NCI-H2029 treated with DMSO at 0.1 percent for 48 hours (cell line): ENCODE data around the gene SEPTIN8.

Experiments
- DNase-seq: peaks from one replicate; lab custom pipeline; 2025; lab: John Stamatoyannopoulos, UW

SEPTIN8 gene

DNA sequence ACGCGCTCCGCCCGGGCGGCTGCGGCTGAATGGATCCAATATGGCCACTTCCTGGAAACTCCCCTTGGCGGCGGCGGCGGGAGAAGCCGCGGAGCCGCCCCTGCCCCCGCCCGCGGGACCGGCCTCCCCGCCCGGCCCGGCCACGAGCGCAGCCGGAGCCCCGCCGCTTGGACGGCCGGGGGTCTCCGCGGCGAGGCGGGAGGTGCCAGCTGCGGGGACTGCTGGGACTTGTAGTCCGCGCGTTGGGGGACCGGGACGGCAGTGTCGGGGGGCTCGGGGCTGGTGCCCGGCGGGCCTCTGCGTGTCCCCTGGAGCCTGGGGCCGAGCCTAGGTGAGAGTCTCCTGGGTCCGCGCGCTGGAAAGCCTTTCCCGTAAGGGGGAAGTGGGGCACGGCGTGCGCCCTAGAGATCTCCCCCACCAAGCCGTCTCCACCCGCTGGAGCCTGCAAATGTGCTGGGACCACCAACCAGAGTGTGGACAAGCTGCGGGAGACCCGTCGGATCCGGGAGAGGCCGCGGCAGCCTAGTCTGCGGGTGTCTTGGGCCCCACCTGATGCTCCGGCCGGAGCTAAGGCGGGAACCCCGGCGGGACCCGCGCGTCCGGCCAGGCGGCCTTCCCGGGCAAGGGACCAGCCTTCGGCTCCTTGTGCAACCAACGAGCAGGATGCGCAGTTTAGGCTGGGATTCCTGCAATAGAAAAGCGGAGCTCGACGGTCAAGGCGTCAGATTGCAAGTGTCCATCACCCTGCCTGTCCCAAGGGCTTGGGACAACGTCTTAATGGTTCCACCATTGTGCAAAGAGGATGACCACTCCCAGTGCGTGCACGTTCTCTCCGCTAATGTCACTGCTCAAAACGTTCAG lies at the start of gene SEPTIN8:
SEPTIN8 (minus strand) TSS at position 31 of the 861 bp plus-strand sequence. CDS start 102 bp downstream, outside the sequence.
- no peak for DNase-seq

GRCh38 chr5:132826424-132827082 lies 49.5 kb upstream of the SEPTIN8 start:
- DNase-seq = no peak

DNA sequence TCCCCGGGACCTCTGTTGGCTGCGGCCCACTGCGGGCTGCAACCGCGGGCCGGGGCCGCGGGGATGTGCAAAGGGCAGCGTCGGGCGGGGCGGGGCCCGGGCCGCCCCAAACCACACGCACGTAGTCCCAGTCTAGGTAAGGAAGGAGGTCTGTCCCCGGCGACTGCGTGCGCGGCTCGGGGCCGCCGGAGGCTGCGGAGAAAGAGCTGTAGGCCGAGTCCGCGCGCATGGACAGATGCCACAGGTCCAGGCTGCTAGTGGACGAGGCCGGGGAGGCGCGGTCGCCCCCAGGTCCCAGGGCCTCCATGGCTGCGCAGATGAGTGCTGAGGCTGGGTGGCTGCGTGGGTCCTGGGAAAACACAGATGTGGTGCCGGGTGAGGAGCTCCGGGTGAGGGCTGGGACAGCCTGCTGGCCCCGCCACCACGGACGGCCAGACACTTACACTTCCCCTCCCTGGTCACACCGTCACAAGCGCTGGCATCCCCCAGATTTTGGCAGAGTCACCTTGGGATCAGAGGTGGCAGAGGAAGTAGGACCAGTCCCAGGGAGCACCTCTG lies 48.9 kb upstream of the SEPTIN8 start:
- no peak for DNase-seq

GRCh38 chr5:132825033-132825833 lies 48.2 kb upstream of the SEPTIN8 start:
- no peak for DNase-seq

DNA sequence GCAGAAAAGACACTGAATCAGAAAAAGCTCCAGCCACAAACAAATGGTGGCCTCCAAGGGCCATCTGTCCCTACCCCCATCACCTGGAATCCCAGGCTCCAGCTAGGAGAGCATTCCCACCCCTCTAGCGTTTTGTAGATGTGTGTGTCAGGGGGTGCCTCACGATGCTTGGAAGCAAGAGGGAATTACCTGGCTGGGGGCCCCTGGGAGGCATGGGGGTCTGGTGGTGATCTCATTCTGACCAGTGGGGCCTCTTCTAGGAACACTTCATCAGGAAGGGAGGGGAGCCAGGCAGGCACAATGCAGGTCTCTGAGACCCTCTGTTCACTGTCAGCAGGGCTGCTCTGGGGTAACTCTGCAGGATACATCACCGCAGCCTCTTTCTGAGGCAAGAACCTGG lies 47.4 kb upstream of the SEPTIN8 start:
- no peak for DNase-seq

- no peak for DNase-seq
Measured at GRCh38 chr5:132823481-132824050, 46.5 kb upstream of the SEPTIN8 start.

DNA sequence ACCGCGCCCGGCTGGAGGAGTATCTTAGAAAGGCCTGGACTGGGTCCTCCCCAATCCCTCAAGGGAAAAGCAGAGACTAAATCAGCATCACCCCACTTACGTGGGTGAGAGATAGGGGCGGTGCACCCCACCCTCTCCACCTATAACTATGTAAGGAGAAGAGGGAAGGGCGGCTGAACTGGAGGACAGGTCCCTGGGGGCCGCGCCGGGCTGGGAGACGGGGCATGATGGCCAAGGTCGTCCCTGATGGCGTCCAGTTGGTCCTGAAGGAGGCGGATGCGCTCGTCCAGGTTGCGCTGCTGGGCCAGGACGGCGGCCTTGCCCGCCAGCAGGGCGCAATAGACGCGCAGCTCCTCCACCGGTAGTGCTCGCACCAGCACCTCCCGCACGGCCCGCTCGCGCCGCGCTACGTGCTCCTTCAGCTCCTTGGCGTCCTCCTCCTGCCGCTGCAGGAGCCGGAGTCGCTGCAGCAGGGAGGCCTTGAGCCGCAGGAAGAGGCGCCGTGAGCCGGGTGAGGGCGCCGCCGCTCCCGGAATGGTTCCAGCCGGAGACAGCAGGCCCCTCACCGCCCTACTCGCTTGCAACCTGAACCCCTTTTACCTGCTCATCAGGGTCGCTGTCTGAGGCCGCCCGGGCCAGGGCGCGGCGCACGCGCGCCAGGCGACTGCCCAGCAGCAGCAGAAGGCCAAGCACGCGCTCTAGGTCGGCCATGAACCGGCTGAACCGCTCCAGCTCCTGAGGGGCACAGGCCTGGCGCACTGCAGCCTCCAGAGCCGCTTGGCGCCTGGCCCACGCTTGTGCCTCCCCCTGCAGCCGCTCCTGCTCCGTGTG lies 45.8 kb upstream of the SEPTIN8 start:
- DNase-seq = peak; percentile 49

DNA sequence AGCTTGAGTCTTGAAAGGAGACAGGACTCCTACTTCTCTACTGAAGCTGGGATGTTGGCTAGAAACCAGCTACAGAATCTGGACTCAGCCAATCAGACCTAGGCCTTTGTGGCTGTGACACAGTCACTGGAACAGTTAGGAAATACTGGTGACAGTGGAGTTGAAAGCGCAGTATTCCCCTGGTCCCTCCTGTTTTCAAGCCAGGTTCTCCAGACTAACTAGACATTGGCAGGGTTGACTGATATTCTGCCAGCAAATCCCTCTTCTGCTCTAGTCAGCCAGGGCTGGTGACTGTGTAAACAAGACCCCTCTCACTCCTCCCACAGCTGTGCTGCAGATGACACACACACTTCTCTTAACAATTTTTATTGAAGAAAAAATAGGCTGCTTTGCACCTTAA lies 44.8 kb upstream of the SEPTIN8 start:
- peak; percentile 66 for DNase-seq

GRCh38 chr5:132821350-132821749 lies 44.3 kb upstream of the SEPTIN8 start:
- DNase-seq = no peak

DNA sequence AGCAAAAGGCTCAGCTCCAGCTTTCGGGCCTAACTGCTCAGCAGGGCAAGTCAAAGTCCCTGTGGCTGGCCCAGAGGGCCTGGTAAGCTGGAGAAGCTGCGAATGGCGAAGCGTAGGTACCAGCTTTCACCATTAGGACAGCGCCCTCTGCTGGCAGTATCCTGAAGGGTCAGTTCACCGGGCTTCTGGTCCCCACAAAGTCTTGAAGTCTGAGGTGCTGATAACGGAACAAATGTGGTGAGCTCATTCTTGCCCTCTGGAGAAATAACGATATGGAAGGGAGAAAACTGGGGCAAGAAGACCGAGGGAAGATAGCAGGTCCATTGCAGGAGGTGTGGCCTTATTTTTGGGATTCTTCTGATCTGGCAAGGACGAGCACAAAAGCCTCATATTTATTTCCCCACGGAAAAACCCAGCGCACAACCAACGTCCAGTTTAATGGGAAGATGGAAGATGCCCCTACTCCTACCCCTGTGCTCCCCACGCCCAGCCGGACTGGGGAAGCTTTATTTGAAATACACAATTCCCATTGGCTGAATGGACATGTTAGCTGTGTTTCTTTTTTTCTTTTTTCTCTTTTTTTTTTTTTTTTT lies 43.2 kb upstream of the SEPTIN8 start:
- DNase-seq = peak; percentile 77

- no peak for DNase-seq
Measured at GRCh38 chr5:132819468-132819867, 42.4 kb upstream of the SEPTIN8 start.

GRCh38 chr5:132817011-132817410 lies 40.0 kb upstream of the SEPTIN8 start:
- no peak for DNase-seq

GRCh38 chr5:132816554-132816953 lies 39.5 kb upstream of the SEPTIN8 start:
- DNase-seq = no peak

DNA sequence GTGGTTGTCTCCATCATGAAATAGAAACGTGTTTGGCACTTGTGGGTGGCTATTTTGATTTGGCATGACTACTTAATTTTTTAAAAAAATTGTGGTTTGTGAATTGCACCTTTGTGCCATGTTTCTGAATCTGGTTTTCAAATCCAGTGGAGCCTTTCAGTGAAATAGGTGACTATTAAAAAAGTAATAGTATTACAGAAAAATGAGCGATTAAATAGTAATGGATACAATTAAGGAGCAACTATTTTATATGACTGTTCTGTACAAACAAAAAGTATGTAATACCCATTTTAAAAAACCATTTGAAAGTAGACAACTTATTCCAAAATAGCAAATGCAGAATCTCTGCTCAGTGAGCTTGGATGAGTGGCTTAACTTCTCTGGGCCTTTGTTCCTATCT lies 39.0 kb upstream of the SEPTIN8 start:
- no peak for DNase-seq

DNA sequence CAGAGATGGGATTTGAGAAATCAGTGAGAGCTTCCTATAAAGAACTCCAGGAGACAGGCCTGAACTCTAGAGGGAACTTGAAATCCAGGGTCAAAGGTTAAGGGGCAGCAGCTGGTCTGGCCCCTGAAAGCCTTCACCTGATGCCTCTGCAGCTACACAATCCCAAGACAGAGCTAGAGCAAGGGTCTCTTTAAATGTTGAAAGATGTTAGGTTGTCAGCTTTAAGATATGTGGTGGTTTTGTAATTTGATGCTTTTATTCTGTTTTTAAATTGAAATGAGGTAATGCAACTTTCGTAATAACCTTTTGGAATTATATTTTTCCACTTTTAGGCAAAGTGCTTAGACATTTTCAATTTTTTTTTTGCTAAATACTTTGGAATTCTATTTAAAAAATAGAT lies 38.4 kb upstream of the SEPTIN8 start:
- no peak for DNase-seq

DNA sequence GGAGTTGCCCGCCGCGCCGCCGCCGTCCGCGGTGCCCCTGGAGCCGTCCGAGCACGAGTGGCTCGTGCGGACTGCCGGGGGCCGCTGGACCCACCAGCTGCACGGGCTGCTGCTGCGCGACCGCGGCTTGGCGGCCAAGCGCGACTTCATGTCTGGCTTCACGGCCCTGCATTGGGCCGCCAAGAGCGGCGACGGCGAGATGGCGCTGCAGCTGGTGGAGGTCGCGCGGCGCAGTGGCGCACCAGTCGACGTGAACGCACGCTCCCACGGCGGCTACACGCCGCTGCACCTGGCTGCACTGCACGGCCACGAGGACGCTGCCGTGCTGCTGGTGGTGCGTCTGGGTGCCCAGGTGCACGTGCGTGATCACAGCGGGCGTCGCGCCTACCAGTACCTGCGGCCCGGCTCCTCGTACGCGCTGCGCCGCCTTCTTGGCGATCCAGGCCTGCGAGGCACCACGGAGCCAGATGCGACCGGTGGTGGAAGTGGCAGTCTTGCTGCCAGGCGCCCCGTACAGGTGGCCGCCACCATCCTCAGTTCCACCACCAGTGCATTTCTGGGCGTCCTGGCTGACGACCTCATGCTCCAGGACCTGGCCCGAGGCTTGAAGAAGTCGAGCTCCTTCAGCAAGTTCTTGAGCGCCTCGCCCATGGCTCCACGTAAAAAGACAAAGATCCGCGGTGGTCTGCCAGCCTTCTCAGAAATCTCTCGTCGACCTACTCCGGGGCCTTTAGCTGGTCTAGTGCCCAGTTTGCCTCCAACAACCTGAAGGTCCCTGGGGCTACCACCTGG lies 37.7 kb upstream of the SEPTIN8 start:
- DNase-seq = no peak

DNA sequence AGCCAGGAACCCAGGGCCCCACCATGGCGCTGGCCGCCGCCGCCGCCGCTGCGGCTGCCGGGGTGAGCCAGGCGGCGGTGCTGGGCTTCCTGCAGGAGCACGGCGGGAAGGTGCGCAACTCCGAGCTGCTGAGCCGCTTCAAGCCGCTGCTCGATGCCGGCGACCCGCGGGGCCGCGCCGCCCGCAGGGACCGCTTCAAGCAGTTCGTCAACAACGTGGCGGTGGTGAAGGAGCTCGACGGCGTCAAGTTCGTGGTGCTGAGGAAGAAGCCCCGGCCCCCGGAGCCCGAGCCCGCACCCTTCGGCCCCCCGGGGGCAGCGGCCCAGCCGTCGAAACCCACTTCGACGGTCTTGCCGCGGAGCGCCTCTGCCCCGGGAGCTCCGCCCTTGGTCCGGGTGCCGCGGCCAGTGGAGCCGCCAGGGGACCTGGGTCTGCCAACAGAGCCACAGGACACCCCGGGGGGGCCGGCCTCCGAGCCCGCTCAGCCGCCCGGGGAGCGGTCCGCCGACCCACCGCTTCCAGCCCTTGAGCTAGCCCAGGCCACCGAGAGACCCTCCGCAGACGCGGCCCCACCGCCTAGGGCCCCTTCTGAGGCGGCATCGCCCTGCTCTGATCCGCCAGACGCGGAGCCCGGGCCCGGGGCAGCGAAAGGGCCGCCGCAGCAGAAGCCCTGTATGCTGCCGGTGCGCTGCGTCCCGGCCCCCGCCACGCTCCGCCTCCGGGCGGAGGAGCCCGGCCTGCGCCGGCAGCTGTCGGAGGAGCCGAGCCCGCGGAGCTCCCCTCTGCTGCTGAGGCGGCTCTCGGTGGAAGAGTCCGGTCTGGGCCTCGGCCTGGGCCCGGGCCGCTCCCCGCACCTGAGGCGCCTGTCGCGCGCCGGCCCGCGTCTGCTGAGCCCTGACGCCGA lies 36.8 kb upstream of the SEPTIN8 start:
- no peak for DNase-seq

DNA sequence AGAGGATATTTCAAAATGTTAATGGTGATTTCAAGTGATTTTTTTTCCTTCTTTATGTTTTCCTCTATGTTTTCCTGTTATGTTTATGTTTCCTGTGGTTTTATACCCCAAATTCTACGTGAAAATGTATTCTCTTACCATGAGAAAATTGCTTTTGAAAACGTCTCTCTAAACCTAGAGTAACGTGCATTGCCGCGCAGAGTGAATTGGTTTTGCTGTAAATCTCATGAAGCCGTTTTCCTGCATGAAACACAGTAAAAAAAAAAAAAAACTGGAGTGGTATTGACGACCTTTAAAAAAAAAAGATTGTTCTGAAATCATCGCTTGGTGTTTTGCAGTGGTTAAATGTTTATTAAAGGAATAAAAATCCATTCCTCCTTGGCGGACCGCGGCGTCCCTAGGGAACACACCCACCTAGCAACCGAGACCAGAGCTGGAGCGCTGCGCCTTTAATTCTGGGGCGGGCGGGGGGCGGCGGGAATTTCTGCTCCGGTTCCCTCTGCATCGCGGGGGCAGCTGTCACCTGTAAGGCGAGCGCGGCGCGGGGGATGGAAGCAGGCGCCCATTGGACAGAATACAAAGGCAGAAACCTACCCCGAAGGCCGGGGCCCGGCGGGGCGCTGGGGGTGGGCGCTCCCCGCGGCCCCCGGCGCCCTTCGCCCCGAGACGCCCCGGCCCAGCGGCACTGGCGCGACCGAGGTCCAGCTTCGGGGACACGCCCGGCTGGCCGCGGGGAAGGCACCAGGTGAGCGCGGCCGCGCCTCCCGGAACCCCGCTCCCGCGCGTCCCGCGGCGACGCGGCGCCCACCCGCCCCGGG lies 36.0 kb upstream of the SEPTIN8 start, which contains the start of gene SOWAHA:
SOWAHA (plus strand) TSS at position 522 of the 818 bp plus-strand sequence. CDS start 320 bp downstream, outside the sequence.
- no peak for DNase-seq
